Nephron progenitor cell (in vitro differentiated cells): ENCODE measurements around the gene ERLIN1.

Experiments used
- DNase-seq: peaks from one replicate; pipeline ENCODE4 v3.0.0; 2021
- H3K27ac Mint-ChIP-seq: 2 replicates; pipeline ENCODE4 v1.8.0; 2021; ENCODE audit warnings: mild to moderate bottlenecking, moderate library complexity, mixed read lengths
- H3K27me3 Mint-ChIP-seq: 2 replicates; pipeline ENCODE4 v1.8.0; 2021; ENCODE audit warnings: mild to moderate bottlenecking, low read depth, mixed read lengths; ENCODE audit not compliant: poor library complexity
- H3K36me3 Mint-ChIP-seq: 2 replicates; pipeline ENCODE4 v1.8.0; 2021; ENCODE audit warnings: low read depth, mixed read lengths
- H3K4me1 Mint-ChIP-seq: 2 replicates; pipeline ENCODE4 v1.8.0; 2021; ENCODE audit warnings: mixed read lengths
- H3K4me3 Mint-ChIP-seq: 2 replicates; pipeline ENCODE4 v1.8.0; 2021; ENCODE audit warnings: mild to moderate bottlenecking, moderate library complexity, mixed read lengths
- H3K9me3 Mint-ChIP-seq: 2 replicates; pipeline ENCODE4 v1.8.0; 2021; ENCODE audit warnings: mild to moderate bottlenecking, moderate library complexity, mixed read lengths
- CTCF ChIP-seq: fragments of 200-600 bp; sonication (generic); IDR thresholded peaks from 2 replicates; pipeline ENCODE4 v1.5.0; 2021; ENCODE audit warnings: antibody characterized with exemption

Gene ERLIN1

GRCh38 chr10:100103581-100103980 is 82.2 kb downstream of the ERLIN1 start:
- DNase-seq = no peak
- no peak for TF ChIP-seq CTCF
- no peak overlapping the region for H3K4me3 Mint-ChIP-seq
- no peak overlapping the region for H3K27ac Mint-ChIP-seq
- no peaks in the 10 kb centered on the region for H3K36me3 Mint-ChIP-seq
- H3K4me1 Mint-ChIP-seq = no peaks in the 10 kb centered on the region
- H3K27me3 Mint-ChIP-seq = peaks cover 8% of the 10 kb centered on the region
- H3K9me3 Mint-ChIP-seq = peaks cover 30% of the 10 kb centered on the region

DNA sequence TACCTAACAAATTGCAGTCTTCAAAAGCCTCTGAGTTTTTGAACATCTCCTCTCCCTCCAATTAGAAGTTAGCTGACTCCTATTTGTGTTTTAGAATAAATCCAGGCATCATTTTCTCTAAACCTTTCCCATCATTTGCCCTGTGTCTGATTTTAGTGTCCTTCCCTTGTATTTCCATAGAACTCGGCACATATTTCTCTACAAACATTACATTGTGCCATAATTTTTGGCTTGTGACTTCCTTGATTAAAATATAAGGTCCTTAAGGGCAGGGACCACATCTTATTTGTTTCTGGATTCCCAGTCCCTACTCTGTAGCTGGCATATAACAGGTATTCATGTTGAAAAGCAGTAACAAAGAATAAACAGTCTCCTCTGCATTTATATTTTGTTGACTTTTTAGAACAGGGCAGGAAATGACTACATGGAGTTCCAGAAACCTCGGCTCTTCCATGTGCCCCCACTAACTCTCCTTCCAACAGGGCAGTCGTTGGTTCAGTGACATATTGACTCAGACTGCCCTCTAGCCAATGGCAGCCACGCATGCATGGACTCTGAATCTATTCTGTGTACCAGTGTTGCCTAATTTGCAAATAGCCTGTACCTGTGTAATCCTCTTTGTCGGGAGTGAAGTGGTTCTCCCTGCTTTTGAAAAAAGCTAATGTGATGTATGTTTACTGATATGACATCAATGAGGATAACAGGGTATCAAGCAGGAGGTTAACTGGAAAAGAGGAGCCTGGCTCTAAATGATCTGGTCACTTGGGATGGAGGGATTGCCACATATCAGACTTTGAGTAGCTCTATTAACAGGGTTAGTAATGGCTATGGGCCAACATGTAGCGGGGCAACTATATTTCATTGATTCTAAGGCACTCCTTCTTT is 84.4 kb downstream of the ERLIN1 start:
- Mint-ChIP-seq H3K4me1 (no peaks in the 10 kb centered on the region), H3K27me3 (peaks cover 13% of the 10 kb centered on the region), H3K9me3 (peaks cover 44% of the 10 kb centered on the region), H3K4me3 (no peak overlapping the region), H3K36me3 (no peaks in the 10 kb centered on the region), H3K27ac (no peak overlapping the region)
- no peak for DNase-seq
- TF ChIP-seq CTCF = no peak

GRCh38 chr10:100100651-100101184 is 85.1 kb downstream of the ERLIN1 start:
- Mint-ChIP-seq H3K27ac (no peak overlapping the region), H3K27me3 (peaks cover 17% of the 10 kb centered on the region), H3K4me1 (no peaks in the 10 kb centered on the region), H3K4me3 (no peak overlapping the region), H3K36me3 (no peaks in the 10 kb centered on the region), H3K9me3 (peaks cover 52% of the 10 kb centered on the region)
- no peak for TF ChIP-seq CTCF
- DNase-seq = no peak
